ENCODE data around the gene ANKRD13C.

DNA sequence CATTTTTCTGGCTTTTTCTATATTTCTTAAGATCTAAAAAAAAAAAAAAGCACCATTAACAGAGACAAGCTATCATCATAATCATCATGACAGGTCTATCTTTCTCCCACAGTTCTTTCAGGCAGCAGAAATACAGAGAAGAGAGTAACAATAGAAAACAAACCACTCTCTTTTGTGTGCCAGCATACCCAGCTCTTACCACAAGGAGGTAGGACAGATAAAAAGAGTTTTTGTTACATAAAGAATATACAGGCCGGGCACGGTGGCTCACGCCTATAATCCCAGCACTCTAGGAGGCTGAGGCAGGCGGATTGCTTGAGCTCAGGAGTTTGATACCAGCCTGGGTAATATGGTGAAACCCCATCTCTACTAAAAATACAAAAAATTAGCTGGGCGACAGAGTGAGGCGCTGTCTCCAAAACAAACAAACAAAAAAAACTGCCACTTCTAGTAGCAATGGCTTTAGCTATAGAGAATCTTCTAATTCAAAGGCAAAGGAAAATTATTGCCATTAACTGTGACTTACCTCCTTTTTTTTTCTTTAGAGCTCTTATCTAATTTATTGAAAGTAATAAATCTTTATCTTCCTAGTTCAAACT lies 39.7 kb downstream of the ANKRD13C start:
- TF ChIP-seq, protein P1, sequence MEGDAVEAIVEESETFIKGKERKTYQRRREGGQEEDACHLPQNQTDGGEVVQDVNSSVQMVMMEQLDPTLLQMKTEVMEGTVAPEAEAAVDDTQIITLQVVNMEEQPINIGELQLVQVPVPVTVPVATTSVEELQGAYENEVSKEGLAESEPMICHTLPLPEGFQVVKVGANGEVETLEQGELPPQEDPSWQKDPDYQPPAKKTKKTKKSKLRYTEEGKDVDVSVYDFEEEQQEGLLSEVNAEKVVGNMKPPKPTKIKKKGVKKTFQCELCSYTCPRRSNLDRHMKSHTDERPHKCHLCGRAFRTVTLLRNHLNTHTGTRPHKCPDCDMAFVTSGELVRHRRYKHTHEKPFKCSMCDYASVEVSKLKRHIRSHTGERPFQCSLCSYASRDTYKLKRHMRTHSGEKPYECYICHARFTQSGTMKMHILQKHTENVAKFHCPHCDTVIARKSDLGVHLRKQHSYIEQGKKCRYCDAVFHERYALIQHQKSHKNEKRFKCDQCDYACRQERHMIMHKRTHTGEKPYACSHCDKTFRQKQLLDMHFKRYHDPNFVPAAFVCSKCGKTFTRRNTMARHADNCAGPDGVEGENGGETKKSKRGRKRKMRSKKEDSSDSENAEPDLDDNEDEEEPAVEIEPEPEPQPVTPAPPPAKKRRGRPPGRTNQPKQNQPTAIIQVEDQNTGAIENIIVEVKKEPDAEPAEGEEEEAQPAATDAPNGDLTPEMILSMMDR (conservative IDR thresholded peaks at IDR 0.05 in 1 of 2, IDR thresholded peaks at IDR 0.05 in 1 of 2; ENCODE audit: low read depth in 1 of 2, low read length in 2 of 2), result no peak
- no peak for TF ChIP-seq EZH2 (IDR thresholded peaks at IDR 0.05; ENCODE audit: low read length, missing control alignments)

All from fibroblast of lung (primary cell).